HEK293 (cell line): ENCODE data around the gene PLCB3.
A peak's percentile ranks its signal among the peaks of the same experiment; 100 is the strongest.

Source experiments
- ATF2 ChIP-seq: fragments of 450-650 bp; formaldehyde crosslinking; IDR thresholded peaks from 2 replicates; pipeline ENCODE4 v1.5.1; 2016; ENCODE audit warnings: missing biosample characterization, missing genetic modification characterization, low read depth
- ELK4 ChIP-seq: IDR thresholded peaks from 2 replicates; pipeline ENCODE4 v1.6.1; 2011; ENCODE audit warnings: mild to moderate bottlenecking, low read depth, low read length, borderline replicate concordance
- GLIS1 ChIP-seq: fragments of 450-650 bp; formaldehyde crosslinking; IDR thresholded peaks from 2 replicates; pipeline ENCODE4 v1.5.1; 2016; ENCODE audit warnings: missing biosample characterization, missing genetic modification characterization
- KLF16 ChIP-seq: fragments of 450-650 bp; formaldehyde crosslinking; IDR thresholded peaks from 2 replicates; pipeline ENCODE4 v1.5.1; 2017; ENCODE audit warnings: missing biosample characterization, missing genetic modification characterization
- PATZ1 ChIP-seq: fragments of 450-650 bp; formaldehyde crosslinking; IDR thresholded peaks from 2 replicates; pipeline ENCODE4 v1.5.1; 2016; ENCODE audit warnings: missing biosample characterization, missing genetic modification characterization
- ZBTB49 ChIP-seq: fragments of 450-650 bp; formaldehyde crosslinking; IDR thresholded peaks from 2 replicates; pipeline ENCODE4 v1.5.1; 2016; ENCODE audit warnings: missing biosample characterization, missing genetic modification characterization, low read depth
- ZBTB6 ChIP-seq: fragments of 450-650 bp; formaldehyde crosslinking; IDR thresholded peaks from 2 replicates; pipeline ENCODE4 v1.5.1; 2017; ENCODE audit warnings: missing biosample characterization, missing genetic modification characterization
- ZEB2 ChIP-seq: fragments of 450-650 bp; formaldehyde crosslinking; IDR thresholded peaks from 2 replicates; pipeline ENCODE4 v1.5.1; 2016; ENCODE audit warnings: missing biosample characterization, missing genetic modification characterization
- ZNF112 ChIP-seq: fragments of 450-650 bp; formaldehyde crosslinking; IDR thresholded peaks from 2 replicates; pipeline ENCODE4 v1.5.0; 2017; ENCODE audit warnings: missing biosample characterization, missing genetic modification characterization
- ZNF121 ChIP-seq: fragments of 450-650 bp; formaldehyde crosslinking; IDR thresholded peaks from 2 replicates; pipeline ENCODE4 v1.5.1; 2016; ENCODE audit warnings: missing biosample characterization, missing genetic modification characterization
- ZNF132 ChIP-seq: fragments of 450-650 bp; formaldehyde crosslinking; IDR thresholded peaks from 2 replicates; pipeline ENCODE4 v1.5.1; 2017; ENCODE audit warnings: missing biosample characterization, missing genetic modification characterization, borderline replicate concordance
- ZNF138 ChIP-seq: fragments of 450-650 bp; formaldehyde crosslinking; IDR thresholded peaks from 2 replicates; pipeline ENCODE4 v1.5.1; 2016; ENCODE audit warnings: missing biosample characterization, missing genetic modification characterization, borderline replicate concordance
- ZNF18 ChIP-seq: fragments of 450-650 bp; formaldehyde crosslinking; IDR thresholded peaks from 2 replicates; pipeline ENCODE4 v1.5.1; 2016; ENCODE audit warnings: missing biosample characterization, missing genetic modification characterization
- ZNF221 ChIP-seq: fragments of 450-650 bp; formaldehyde crosslinking; IDR thresholded peaks from 2 replicates; pipeline ENCODE4 v1.5.1; 2017; ENCODE audit warnings: missing biosample characterization, missing genetic modification characterization, borderline replicate concordance
- ZNF26 ChIP-seq: fragments of 450-650 bp; formaldehyde crosslinking; IDR thresholded peaks from 2 replicates; pipeline ENCODE4 v1.5.1; 2016; ENCODE audit warnings: missing biosample characterization, missing genetic modification characterization
- ZNF266 ChIP-seq: fragments of 450-650 bp; formaldehyde crosslinking; IDR thresholded peaks from 2 replicates; pipeline ENCODE4 v1.5.1; 2016; ENCODE audit warnings: missing biosample characterization, missing genetic modification characterization, low read depth
- ZNF311 ChIP-seq: fragments of 450-650 bp; formaldehyde crosslinking; IDR thresholded peaks from 2 replicates; pipeline ENCODE4 v1.5.1; 2017; ENCODE audit warnings: missing biosample characterization, missing genetic modification characterization, borderline replicate concordance
- ZNF350 ChIP-seq: fragments of 450-650 bp; formaldehyde crosslinking; IDR thresholded peaks from 2 replicates; pipeline ENCODE4 v1.5.0; 2017; ENCODE audit warnings: missing biosample characterization, mild to moderate bottlenecking, missing genetic modification characterization
- ZNF404 ChIP-seq: fragments of 450-650 bp; formaldehyde crosslinking; IDR thresholded peaks from 2 replicates; pipeline ENCODE4 v1.5.1; 2017; ENCODE audit warnings: missing biosample characterization, missing genetic modification characterization
- ZNF423 ChIP-seq: fragments of 450-650 bp; formaldehyde crosslinking; IDR thresholded peaks from 2 replicates; pipeline ENCODE4 v1.5.1; 2016; ENCODE audit warnings: missing biosample characterization, missing genetic modification characterization
- ZNF510 ChIP-seq: fragments of 450-650 bp; formaldehyde crosslinking; IDR thresholded peaks from 2 replicates; pipeline ENCODE4 v1.5.1; 2018; ENCODE audit warnings: mild to moderate bottlenecking, missing genetic modification characterization, missing biosample characterization; ENCODE audit not compliant: insufficient replicate concordance
- ZNF544 ChIP-seq: fragments of 450-650 bp; formaldehyde crosslinking; IDR thresholded peaks from 2 replicates; pipeline ENCODE4 v1.5.0; 2017; ENCODE audit warnings: missing biosample characterization, missing genetic modification characterization
- ZNF561 ChIP-seq: fragments of 450-650 bp; IDR thresholded peaks from 2 replicates; pipeline ENCODE4 v1.5.1; 2018; ENCODE audit warnings: missing biosample characterization, missing genetic modification characterization, borderline replicate concordance
- ZNF660 ChIP-seq: fragments of 450-650 bp; IDR thresholded peaks from 2 replicates; pipeline ENCODE4 v1.5.1; 2018; ENCODE audit warnings: missing biosample characterization, mild to moderate bottlenecking, missing genetic modification characterization
- ZNF704 ChIP-seq: fragments of 450-650 bp; formaldehyde crosslinking; IDR thresholded peaks from 2 replicates; pipeline ENCODE4 v1.5.1; 2016; ENCODE audit warnings: missing biosample characterization, missing genetic modification characterization
- ZNF830 ChIP-seq: fragments of 450-650 bp; IDR thresholded peaks from 2 replicates; pipeline ENCODE4 v1.5.0; 2018; ENCODE audit warnings: missing biosample characterization, missing genetic modification characterization, low read depth, mild to moderate bottlenecking, moderate library complexity
- ZXDB ChIP-seq: fragments of 450-650 bp; formaldehyde crosslinking; IDR thresholded peaks from 2 replicates; pipeline ENCODE4 v1.5.1; 2016; ENCODE audit warnings: missing biosample characterization, missing genetic modification characterization

PLCB3 gene

GRCh38 chr11:64233913-64234586, 17.3 kb upstream of the PLCB3 start, which contains the start of gene VEGFB (continued):
- TF ChIP-seq ZNF510: no peak
- TF ChIP-seq ZBTB49 (tag by site-specific recombination): no peak
- TF ChIP-seq ZNF138: no peak
- TF ChIP-seq ZNF404 (tag by site-specific recombination): no peak
- TF ChIP-seq ZNF112 (tag by site-specific recombination): no peak
- no peak for TF ChIP-seq ZNF660
- peak; percentile 60; the same call in 1 of the 2 replicates for TF ChIP-seq ZXDB (tag by site-specific recombination)
- TF ChIP-seq KLF16 (tag by site-specific recombination): no peak
- TF ChIP-seq ZNF830 (tag by site-specific recombination): no peak
- TF ChIP-seq ZNF561 (tag by site-specific recombination): 0 out of 2 replicates have a peak, but pooled peaks have one; percentile 50
- TF ChIP-seq ZNF544: no peak
- TF ChIP-seq ZNF121 (tag by site-specific recombination): no peak
- TF ChIP-seq ZBTB6 (tag by site-specific recombination): no peak
- no peak for TF ChIP-seq ZNF311 (tag by site-specific recombination)
- no peak for TF ChIP-seq ZNF132 (tag by site-specific recombination)
- 0 out of 2 replicates have a peak, but pooled peaks have one; percentile 13 for TF ChIP-seq ZNF423
- no peak for TF ChIP-seq ZNF26 (tag by site-specific recombination)
- TF ChIP-seq ZNF266 (tag by site-specific recombination): no peak
- TF ChIP-seq ZNF350 (tag by site-specific recombination): no peak
- no peak for TF ChIP-seq ATF2 (tag by site-specific recombination)
- TF ChIP-seq ZNF704 (tag by site-specific recombination): no peak
- no peak for TF ChIP-seq ELK4
- TF ChIP-seq ZEB2 (tag by site-specific recombination): peak; percentile 74; the same call in 1 of the 2 replicates
- TF ChIP-seq ZNF221 (tag by site-specific recombination): no peak
- TF ChIP-seq GLIS1 (tag by site-specific recombination): peak; percentile 44; the same call in 1 of the 2 replicates
- TF ChIP-seq ZNF18 (tag by site-specific recombination): no peak
- peak; percentile 55; the same call in 1 of the 2 replicates for TF ChIP-seq PATZ1 (tag by site-specific recombination)
